Germinal center (tissue), 1 donor: ENCODE results near the gene PCDH9.
"Not testable (repeated sequence)": the region's sequence is repeated elsewhere in the genome, so short reads cannot be mapped to it uniquely, and the experiment has no call there.

ENCODE experiments used
- DNase-seq: peaks from one replicate; pipeline ENCODE4 v3.0.0; 2012; ENCODE audit warnings: mixed read lengths, low spot score

The PCDH9 gene

GRCh38 chr13:67125681-67126080 lies 104.5 kb downstream of the PCDH9 start:
- no peak for DNase-seq

- DNase-seq = no peak
Observed at GRCh38 chr13:67123165-67123564, 107.0 kb downstream of the PCDH9 start.

GRCh38 chr13:67122251-67122650 lies 107.9 kb downstream of the PCDH9 start:
- DNase-seq = no peak

GRCh38 chr13:67120872-67121531 lies 109.1 kb downstream of the PCDH9 start:
- no peak for DNase-seq

GRCh38 chr13:67119481-67119894 lies 110.6 kb downstream of the PCDH9 start:
- no peak for DNase-seq

- no peak for DNase-seq
Observed at GRCh38 chr13:67118277-67118676, 111.9 kb downstream of the PCDH9 start.

- DNase-seq = no peak
Observed at GRCh38 chr13:67117010-67117550, 113.1 kb downstream of the PCDH9 start.

GRCh38 chr13:67107979-67108378 lies 122.2 kb downstream of the PCDH9 start:
- no peak for DNase-seq

- no peak for DNase-seq
Observed at GRCh38 chr13:67106502-67107057, 123.6 kb downstream of the PCDH9 start.

- no peak for DNase-seq
Observed at GRCh38 chr13:67101730-67102467, 128.2 kb downstream of the PCDH9 start.

- no peak for DNase-seq
Observed at GRCh38 chr13:67100730-67101129, 129.4 kb downstream of the PCDH9 start.

- DNase-seq = no peak
Observed at GRCh38 chr13:67099494-67099893, 130.6 kb downstream of the PCDH9 start.

GRCh38 chr13:67097892-67098452 lies 132.2 kb downstream of the PCDH9 start:
- no peak for DNase-seq

- not testable (repeated sequence) for DNase-seq
Observed at GRCh38 chr13:67096893-67097292, 133.2 kb downstream of the PCDH9 start.

GRCh38 chr13:67096418-67096817 lies 133.7 kb downstream of the PCDH9 start:
- no peak for DNase-seq

- no peak for DNase-seq
Observed at GRCh38 chr13:67095621-67096020, 134.5 kb downstream of the PCDH9 start.

- DNase-seq = no peak
Observed at GRCh38 chr13:67094952-67095351, 135.2 kb downstream of the PCDH9 start.

GRCh38 chr13:67094078-67094477 lies 136.1 kb downstream of the PCDH9 start:
- DNase-seq = no peak

- DNase-seq = no peak
Observed at GRCh38 chr13:67091603-67092002, 138.5 kb downstream of the PCDH9 start.

GRCh38 chr13:67090856-67091255 lies 139.3 kb downstream of the PCDH9 start:
- no peak for DNase-seq

- no peak for DNase-seq
Observed at GRCh38 chr13:67087527-67087926, 142.6 kb downstream of the PCDH9 start.

- DNase-seq = no peak
Observed at GRCh38 chr13:67086260-67086659, 143.9 kb downstream of the PCDH9 start.

GRCh38 chr13:67084066-67084465 lies 146.1 kb downstream of the PCDH9 start:
- no peak for DNase-seq
